ENCODE data around the gene DHCR7.

Gene DHCR7

DNA sequence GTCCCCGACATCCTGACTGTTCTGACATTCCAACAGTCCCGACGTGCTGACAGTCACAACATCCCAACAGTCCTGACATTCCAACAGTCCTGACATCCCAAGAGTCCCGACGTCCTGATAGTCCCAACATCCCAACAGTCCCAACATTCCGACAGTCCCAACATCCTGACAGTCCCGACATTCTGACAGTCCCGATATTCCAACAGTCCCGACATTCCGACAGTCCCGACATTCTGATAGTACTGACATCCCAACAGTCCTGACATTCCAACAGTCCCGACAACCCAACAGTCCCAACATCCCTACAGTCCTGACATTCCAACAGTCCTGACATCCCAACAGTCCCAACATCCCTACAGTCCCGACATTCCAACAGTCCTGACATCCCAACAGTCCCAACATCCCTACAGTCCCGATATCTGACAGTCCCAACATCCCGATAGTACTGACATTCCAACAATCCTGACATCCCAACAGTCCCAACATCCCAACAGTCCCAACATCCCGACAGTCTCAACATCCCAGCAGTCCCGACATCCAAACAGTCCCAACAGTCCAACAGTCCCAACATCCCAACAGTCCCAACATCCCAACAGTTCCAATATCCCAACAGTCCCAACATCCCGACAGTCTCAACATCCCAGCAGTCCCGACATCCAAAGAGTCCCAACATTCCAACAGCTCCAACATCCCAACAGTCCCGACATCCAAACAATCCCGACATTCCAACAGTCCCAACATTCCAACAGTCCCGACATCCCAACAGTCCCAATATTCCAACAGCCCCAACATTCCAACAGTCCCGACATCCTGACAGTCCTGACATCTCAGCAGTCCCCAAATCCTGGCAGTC is 60.2 kb downstream of the DHCR7 start:
- no peaks in the 10 kb centered on the region for H3K36me3 Mint-ChIP-seq
- no peak overlapping the region for H3K27ac Mint-ChIP-seq
- CTCF ChIA-PET, result no interaction called here
- H3K4me1 Mint-ChIP-seq, result no peaks in the 10 kb centered on the region
- no peak for DNase-seq
- H3K27me3 Mint-ChIP-seq, result peaks cover 9% of the 10 kb centered on the region
- no peak overlapping the region for H3K4me3 Mint-ChIP-seq
- peaks cover 16% of the 10 kb centered on the region for H3K9me3 Mint-ChIP-seq

DNA sequence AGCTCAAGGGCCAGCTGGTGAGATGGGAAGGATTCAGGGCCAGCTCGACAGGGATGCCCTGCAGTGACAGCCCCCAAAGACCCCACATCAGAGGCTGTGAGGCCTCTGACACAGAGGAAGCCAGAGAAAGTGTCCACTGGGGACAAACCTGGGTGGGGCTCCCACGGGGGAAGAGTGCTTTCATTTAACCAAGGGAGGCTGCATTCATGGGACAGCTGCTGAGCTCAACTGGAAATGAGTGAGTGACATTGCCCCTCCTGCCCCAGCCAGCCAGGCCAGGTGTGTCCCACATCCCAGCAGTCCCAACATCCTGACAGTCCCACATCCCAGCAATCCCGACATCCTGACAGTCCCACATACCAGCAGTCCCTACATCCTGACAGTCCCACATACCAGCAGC is 61.0 kb downstream of the DHCR7 start:
- Mint-ChIP-seq H3K36me3 (no peaks in the 10 kb centered on the region), H3K9me3 (peaks cover 16% of the 10 kb centered on the region), H3K27ac (no peak overlapping the region), H3K4me1 (no peaks in the 10 kb centered on the region), H3K27me3 (peaks cover 8% of the 10 kb centered on the region), H3K4me3 (no peak overlapping the region)
- no peak for DNase-seq
- CTCF ChIA-PET, result no interaction called here

DNA sequence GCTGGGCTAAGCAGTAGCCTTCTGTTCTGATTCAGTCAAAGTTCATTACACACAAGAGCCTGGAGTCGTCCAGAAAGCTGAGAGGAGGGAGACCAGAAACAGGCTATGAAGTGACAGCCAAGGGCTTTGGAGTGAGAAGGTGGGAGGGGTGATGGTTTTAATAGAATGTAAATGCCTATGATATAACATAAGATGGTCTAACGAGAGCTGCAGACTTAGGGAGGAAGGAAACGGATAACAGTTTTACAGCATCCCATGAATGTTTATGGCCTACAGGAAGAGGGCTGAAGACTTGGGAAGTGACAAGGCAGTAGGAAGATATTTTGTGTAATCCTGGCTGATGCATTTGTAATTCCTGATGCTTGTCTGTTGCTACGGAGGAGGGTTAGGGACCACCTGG is 62.0 kb downstream of the DHCR7 start:
- Mint-ChIP-seq H3K36me3 (no peaks in the 10 kb centered on the region), H3K4me3 (no peak overlapping the region), H3K27me3 (peaks cover 3% of the 10 kb centered on the region), H3K4me1 (no peaks in the 10 kb centered on the region), H3K27ac (no peak overlapping the region), H3K9me3 (peaks cover 16% of the 10 kb centered on the region)
- CTCF ChIA-PET, result no interaction called here
- DNase-seq, result no peak

DNA sequence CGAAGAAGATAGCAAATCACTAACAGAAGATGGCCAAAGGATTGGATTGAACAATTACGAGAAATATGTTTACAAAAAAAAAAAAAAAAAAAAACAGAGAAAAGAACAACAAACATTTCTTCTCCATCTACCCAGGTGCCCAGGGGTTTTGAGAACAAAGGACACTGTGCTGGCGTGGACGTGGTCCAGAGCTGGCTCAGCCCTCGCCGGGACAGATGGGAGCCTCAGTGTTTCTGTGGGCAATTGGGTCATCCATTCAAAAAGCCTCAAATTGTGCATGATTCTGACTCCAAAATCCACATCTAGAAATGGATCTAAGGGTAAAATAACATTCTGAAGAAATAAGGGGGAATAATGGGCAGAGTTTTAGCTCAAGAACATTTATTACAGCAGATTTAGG is 63.1 kb downstream of the DHCR7 start:
- DNase-seq, result no peak
- peaks cover 16% of the 10 kb centered on the region for H3K9me3 Mint-ChIP-seq
- CTCF ChIA-PET, result no interaction called here
- H3K27ac Mint-ChIP-seq, result no peak overlapping the region
- H3K36me3 Mint-ChIP-seq, result no peaks in the 10 kb centered on the region
- H3K27me3 Mint-ChIP-seq, result peaks cover 3% of the 10 kb centered on the region
- no peaks in the 10 kb centered on the region for H3K4me1 Mint-ChIP-seq
- no peak overlapping the region for H3K4me3 Mint-ChIP-seq

DNA sequence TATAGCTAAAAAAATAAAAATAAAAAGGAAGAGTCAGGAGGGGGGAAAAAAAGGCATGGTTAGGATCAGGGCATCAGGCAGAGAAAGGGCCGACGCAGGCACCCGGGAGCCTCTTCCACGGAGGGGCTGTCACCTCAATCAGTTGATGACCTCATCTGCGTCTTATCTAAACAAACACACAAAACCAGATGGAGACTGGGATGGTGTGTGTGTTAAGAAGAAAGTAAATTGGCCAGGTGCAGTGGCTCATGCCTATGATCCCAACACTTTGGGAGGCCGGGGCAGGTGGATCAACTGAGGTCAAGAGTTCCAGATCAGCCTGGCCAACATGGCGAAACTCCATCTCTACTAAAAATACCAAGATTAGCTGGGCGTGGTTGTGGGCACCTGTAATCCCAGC is 63.6 kb downstream of the DHCR7 start:
- Mint-ChIP-seq H3K36me3 (no peaks in the 10 kb centered on the region), H3K9me3 (peaks cover 16% of the 10 kb centered on the region), H3K4me1 (no peaks in the 10 kb centered on the region), H3K4me3 (no peak overlapping the region), H3K27me3 (peaks cover 3% of the 10 kb centered on the region), H3K27ac (no peak overlapping the region)
- CTCF ChIA-PET, result no interaction called here
- DNase-seq, result no peak

All from activated naive CD4-positive, alpha-beta T cell treated with anti-CD3 and anti-CD28 coated beads, Interleukin-2, amount 10 ng/mL, durations not matched to agents 7 days and 5 days (primary cell).